Subcutaneous adipose tissue (tissue), 4 donors: ENCODE data around the gene ARHGAP18. TPM values are rescaled to one million over a fixed set of nuclear protein-coding genes. Genes with fewer than 3 reads are reported as not detected.

Source experiments
- total RNA-seq, 4 donors: library from RNA; depleted of rRNA; stranded (reverse); fragments of >200 nt; gene quantifications; one replicate each; pipeline ENCODE4 v1.1.0, GENCODE V29; 2016
- TF ChIP-seq, protein P1 (sequence below): fragments of 450-650 bp; IDR thresholded peaks from one replicate; pipeline ENCODE4 v1.5.1; 2016; ENCODE audit warnings: low read depth, mild to moderate bottlenecking, control low read depth, antibody characterized with exemption, moderate library complexity

Gene ARHGAP18
- total RNA-seq, 4 donors from 2014 or later: 20.7 to 44.2 (median 29.7) TPM

- TF ChIP-seq, protein P1, sequence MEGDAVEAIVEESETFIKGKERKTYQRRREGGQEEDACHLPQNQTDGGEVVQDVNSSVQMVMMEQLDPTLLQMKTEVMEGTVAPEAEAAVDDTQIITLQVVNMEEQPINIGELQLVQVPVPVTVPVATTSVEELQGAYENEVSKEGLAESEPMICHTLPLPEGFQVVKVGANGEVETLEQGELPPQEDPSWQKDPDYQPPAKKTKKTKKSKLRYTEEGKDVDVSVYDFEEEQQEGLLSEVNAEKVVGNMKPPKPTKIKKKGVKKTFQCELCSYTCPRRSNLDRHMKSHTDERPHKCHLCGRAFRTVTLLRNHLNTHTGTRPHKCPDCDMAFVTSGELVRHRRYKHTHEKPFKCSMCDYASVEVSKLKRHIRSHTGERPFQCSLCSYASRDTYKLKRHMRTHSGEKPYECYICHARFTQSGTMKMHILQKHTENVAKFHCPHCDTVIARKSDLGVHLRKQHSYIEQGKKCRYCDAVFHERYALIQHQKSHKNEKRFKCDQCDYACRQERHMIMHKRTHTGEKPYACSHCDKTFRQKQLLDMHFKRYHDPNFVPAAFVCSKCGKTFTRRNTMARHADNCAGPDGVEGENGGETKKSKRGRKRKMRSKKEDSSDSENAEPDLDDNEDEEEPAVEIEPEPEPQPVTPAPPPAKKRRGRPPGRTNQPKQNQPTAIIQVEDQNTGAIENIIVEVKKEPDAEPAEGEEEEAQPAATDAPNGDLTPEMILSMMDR: no peak
Observed at GRCh38 chr6:129623008-129623732, 86.8 kb downstream of the ARHGAP18 start.

GRCh38 chr6:129621252-129621651 is 88.7 kb downstream of the ARHGAP18 start:
- TF ChIP-seq, protein P1: no peak

GRCh38 chr6:129620234-129620610 is 89.8 kb downstream of the ARHGAP18 start:
- TF ChIP-seq, protein P1: no peak

DNA sequence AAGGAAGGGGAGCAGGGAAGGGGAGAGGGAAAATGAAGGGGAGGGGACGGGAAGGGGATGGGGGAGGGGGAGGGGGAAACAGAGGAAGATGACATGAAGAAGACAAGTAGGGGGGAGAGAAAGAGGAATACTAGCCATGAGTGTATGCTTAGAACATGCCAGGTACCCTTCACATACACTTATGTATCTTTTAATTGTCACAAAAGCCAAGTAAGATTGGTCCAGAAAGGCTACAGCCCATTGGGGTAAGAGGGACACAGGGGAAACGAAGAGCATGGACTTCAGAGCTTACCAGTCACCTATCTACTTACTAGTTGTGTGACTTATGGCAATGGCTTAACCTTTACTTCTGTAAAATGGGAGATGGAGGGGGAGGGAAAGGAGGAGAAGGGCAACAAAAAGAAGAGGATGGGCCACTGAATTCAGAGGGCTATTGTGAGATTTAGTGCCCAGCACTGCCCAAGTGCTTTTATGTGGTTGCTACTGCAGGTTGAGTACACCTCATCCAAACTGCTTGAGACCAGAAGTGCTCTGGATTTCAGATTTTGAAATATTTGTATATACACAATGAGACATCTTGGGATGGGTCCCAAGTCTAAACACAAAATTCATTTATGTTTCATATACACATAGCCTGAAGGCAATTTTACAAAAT is 90.3 kb downstream of the ARHGAP18 start:
- TF ChIP-seq, protein P1: no peak

- TF ChIP-seq, protein P1: no peak
Observed at GRCh38 chr6:129617986-129618385, 92.0 kb downstream of the ARHGAP18 start.

- TF ChIP-seq, protein P1: no peak
Observed at GRCh38 chr6:129615496-129615895, 94.5 kb downstream of the ARHGAP18 start.

DNA sequence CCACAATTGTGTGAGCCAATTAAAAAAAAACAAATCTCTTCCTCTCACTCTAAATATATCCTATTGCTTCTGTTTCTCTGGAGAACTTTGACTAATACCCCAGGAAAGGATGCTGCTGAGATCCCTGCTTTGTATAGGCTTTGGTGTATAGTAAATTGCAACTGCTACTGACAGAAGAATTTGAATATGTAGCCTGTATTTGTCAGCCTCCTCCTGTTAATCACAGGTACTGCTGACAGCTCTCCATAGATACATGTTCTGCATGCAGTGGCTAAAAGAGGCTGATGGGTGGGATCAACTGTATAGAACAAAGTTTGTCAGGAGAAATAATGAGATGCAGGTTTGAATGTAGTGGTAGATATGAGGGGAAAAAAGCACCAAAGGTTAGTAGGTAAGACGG is 95.0 kb downstream of the ARHGAP18 start:
- TF ChIP-seq, protein P1: no peak
